Jurkat, Clone E6-1 (cell line): Measurements from ENCODE around the gene SEMA7A.
A peak's percentile ranks its signal among the peaks of the same experiment; 100 is the strongest.

Source experiments
- DNase-seq: peaks from one replicate; pipeline ENCODE4 v3.0.0-alpha.2; 2011; ENCODE audit warnings: low read depth, low spot score
- H3K4me3 ChIP-seq: 2 replicates; pipeline ENCODE4 v1.5.1; 2011; ENCODE audit warnings: mild to moderate bottlenecking, low read length, control low read depth, moderate library complexity

The SEMA7A gene

DNA sequence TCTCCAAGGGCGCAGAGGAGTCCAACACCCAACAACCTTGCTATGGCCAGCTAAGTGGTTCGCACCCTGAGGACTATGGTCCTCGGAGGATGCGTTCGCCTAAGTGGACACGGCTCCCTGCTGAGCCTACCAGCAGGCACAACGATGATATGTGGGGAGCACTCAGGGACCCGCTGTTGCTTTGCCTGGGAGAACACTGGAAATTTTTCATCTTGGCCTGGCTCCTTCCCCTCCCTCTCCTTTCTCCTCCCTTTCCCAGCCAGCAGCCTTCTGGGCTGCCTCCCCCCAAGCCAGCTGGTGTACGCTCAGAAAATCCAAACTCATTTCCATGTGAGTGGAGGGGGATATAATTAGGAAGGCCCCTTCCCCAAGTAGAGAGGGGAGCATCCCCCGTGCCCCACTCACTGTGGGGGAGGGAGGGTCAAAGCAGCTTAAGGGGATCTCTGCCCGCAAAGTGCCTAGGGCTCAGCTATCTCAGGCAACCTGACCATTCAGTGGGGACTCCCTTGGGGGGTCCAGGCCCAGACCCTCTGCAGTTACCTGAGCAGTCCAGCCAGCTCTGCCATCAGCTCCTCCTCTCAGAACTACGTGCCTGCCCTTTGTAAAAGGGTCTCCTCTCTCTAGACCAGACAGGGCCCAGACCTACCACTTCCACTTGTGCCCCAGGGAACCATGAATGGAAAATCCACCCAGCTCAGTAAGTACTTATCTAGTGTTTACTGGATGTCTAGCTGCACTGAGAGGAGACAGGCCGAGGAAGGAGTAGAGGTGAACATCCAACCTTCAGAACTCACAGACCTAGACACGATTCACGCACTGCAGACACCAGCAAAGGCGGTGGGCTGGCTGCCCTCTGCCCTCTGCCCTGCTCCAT is 742 bp upstream of the SEMA7A start:
- no peak for DNase-seq
- H3K4me3 ChIP-seq: peak overlapping the region; percentile 66

DNA sequence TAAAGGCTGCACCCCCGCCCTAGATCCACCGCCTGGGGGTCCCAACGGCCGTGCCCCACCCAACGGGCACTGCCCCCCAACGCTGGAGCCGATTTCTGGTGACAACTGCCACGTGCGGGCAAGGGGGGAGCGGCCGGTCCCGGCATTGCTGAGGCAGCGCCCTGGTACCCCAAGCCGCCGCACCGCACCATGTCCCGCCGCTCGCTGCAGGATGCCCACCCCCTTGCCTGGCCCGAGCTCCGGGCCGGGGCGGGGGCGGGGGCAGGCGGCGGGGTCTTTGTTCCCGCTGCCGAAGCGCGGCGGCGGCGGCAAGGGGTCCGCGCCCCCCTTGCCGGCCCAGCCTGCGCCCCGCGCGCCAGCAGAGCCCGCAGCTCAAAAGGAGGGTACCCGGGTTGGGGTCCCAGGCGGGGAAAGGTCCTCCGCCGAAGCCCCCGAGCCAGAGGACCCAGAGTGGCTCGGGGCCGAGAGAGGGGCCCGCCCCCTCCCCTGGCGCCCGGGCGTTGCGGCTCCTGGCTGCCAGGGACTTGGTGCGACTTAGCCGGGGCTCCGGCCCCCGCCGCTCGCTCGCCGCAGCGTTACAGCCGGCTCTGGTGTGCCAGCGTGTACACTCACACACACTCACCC is 678 bp downstream of the SEMA7A start:
- DNase-seq: no peak
- H3K4me3 ChIP-seq: peak overlapping the region; percentile 66

- no peak for DNase-seq
- peak overlapping the region; percentile 66 for H3K4me3 ChIP-seq
Observed at GRCh38 chr15:74432271-74432967, 1.3 kb downstream of the SEMA7A start.

DNA sequence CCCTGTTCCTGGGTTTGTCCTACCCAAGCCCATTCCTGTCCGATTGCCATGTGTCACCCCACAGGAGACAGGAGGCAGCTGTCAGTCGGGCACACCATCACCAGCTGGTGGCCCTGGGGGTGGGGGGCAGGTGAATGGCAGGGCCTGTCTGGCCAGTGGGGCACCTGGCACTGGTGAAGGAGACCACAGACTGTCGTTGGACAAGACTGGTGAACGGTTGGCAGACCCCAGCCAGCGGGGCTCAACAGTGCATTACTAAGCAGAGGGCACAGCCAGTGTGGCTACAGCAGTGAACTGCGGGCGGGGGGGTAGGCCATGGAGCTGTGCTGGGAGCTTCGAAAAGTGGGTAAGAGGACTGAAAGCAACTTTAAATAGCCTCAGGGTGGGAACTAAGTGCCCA is 2.1 kb downstream of the SEMA7A start:
- no peak for DNase-seq
- H3K4me3 ChIP-seq: no peak overlapping the region

- no peak overlapping the region for H3K4me3 ChIP-seq
- no peak for DNase-seq
Observed at GRCh38 chr15:74431116-74431515, 2.6 kb downstream of the SEMA7A start.

DNA sequence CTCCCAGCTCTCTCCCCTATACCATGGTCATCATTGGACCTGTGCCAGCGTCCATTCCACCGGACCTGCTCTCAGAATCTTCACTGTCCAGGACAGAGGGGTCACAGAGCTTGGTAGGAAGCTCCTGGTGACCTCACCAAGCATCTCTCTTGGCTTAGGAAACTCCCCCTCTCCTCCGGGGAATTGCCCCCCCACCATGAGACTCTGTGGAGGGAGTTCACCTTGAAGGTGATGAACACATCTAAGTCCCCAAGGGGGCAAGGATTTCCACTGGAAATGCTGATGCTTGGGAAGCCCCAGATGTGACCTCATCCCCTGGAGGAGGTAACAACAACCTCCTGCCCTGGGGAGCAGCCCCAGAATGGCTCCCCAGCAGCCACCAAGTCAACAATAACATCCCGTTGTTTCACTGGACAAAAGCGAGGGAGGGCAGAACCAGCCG is 3.2 kb downstream of the SEMA7A start:
- no peak for DNase-seq
- H3K4me3 ChIP-seq: no peak overlapping the region

DNA sequence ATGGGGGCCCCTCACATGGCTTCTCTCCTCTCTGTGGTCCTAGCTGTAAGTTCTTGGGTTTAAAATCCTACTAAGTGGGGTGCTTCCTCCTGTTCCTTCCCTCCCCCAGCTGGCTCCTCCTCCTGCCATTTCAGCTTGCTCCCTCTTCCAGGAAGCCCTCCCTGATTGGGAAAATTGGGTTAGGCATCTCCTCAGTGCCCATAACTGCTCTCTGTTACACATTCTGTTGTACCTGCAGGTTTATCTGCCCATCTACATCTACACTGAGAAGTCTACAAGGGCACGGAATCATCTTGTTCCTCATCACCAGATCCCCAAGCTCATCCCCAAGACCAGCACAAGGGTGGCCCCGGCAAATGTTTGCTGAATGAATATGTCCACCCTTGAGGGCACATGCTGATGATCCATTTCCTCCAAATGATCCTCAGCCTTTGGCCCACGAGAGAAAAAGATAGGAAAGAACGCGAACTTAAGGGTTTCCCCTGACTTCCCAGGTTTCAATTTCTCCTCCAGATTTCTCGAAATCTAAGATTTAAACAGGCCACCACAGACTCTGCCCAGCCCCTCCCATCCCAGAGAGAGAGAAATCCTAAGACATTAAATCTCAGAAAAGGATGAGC is 3.9 kb downstream of the SEMA7A start:
- H3K4me3 ChIP-seq: no peak overlapping the region
- no peak for DNase-seq

DNA sequence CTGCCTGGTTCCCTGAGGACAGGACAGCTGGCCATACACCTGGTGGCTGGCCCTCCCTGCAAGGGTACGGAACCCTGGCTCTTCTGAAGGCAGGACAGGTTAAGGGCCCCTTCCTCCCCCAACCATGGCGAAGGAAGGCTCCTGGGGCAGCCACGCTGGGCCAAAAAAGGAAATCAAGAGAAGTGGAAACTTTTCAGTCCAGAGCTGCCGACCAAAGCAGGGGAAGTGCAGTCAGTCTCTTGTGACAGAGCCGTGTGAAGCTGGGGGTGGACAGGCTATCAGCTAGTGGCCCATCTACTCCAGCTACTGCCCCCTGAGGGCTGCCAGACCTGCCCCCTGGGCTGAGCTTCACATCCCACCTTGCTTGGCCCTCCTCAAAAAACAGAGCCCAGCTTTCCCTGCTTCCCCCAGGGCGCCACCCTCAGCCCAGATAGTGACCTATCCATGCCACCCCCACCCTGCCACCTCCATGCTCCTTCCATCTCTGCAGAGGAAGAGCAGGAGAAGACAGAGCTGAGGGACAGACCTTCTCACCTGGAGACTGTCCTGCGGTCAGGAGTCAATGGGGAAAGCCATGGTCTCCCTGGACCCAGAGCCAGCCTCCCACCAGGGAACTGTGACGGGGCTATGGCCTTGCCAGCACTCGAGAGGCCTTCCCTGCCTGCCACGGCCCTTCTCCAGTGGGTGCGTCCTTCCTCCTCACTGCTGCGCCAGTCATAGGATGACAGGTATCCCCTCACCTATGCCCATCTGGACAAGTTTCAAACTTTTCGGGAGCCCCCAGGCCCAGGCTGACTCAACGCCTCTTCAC is 4.6 kb downstream of the SEMA7A start:
- no peak overlapping the region for H3K4me3 ChIP-seq
- no peak for DNase-seq

DNA sequence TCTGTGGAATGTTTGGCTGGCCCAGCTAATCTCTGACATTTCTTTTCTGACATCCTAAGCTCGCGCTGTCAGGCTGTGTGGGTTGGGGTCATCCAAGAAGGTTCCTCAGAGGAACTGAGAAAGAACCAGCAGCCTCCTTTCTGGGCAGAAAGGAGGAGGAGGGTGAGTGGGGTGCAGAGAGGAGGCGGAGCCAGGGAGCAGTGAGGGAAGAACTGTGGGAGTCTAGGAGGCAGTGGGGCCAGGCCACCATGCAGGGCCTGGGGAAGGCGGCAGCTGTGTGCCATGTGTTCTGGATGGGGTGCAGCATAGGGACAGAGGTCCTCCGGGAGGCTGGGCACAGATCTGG is 5.3 kb downstream of the SEMA7A start:
- no peak for DNase-seq
- H3K4me3 ChIP-seq: no peak overlapping the region

DNA sequence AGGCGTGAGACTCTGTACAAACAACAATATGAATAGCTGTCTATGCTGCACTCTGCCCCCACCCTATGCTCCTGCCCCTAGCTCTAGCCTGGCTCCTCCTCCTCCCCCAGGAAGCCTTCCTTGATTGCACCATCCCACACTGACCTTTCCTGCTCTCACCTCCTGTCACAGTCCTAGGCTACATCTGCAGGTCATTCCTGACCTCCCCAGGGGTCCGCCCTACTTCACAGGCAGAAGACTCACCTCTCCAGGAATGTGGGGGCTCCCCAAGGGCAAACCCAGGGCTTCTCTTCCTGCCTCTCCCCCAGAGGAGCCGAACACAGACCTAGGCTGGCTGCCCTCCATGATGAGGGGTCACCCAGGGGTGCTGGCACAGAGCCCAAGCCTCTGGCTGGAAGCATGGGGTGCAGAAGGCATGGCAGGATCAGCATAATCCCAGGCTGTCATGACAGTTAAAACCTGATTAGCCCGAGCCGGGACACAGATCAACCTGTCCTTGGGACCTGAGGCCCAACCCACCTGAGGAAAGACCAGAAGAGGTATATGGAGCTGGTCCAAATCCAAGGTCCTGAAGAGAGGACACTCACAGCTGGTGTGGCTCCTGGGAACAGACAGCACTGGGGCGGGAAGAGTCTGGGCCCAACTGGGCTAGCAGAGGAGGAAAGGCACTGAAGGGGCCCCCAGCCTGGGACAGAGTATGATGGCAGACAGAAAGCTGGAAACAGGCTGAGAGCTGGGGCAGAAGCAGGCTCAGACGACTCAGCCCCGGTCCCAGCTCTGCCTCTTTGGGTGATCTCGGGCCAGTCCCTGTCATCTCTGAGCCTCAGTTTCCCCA is 5.9 kb downstream of the SEMA7A start:
- H3K4me3 ChIP-seq: no peak overlapping the region
- DNase-seq: no peak

- no peak for DNase-seq
- H3K4me3 ChIP-seq: no peak overlapping the region
Observed at GRCh38 chr15:74426404-74427281, 7.1 kb downstream of the SEMA7A start.

GRCh38 chr15:74425630-74426029 is 8.1 kb downstream of the SEMA7A start:
- no peak overlapping the region for H3K4me3 ChIP-seq
- no peak for DNase-seq

GRCh38 chr15:74424901-74425528 is 8.7 kb downstream of the SEMA7A start:
- H3K4me3 ChIP-seq: no peak overlapping the region
- no peak for DNase-seq

GRCh38 chr15:74423431-74424257 is 10.1 kb downstream of the SEMA7A start:
- DNase-seq: no peak
- H3K4me3 ChIP-seq: no peak overlapping the region

DNA sequence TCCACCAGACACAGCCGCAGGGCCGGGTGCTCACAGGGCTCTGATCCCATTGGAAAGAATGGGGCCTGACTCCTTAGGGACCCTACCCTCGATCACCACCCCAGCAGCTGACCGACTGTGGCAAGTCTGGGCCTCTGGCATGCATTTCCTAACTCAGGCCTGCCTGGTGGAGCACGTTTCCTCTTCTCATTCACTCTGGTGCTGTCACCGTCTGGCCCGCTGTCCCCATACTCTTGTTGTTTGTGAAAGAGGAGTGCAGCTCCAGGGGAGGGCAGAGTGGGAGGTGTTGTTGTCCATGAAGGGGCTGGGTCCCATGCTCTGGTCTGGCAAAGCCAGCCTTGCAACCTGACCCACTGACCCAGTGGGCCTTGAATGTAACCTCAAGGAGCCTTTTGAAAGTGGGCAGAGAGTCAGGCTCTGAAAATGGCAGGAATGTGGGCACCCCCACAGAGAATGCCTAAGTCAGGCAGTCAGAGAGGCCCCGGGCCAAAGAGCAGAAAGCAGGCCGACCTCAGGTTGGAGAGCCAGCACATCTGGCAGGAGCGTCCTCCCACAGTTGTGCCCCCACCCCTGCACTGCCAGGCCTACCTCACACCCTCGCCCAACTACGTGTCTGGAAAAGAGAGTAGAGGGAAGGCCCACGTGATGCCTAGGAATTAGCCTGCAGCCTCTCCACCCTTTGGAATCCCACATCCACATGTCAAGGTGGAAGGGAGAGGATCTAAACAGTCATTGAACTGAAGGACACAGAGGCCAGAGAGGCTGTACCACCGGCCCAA is 10.9 kb downstream of the SEMA7A start:
- H3K4me3 ChIP-seq: no peak overlapping the region
- no peak for DNase-seq
